ENCODE results near the gene SERPINA5. TPM values are rescaled to one million over a fixed set of nuclear protein-coding genes. Genes with fewer than 3 reads are reported as not detected.

SERPINA5 gene
- polyA plus RNA-seq, 2 of the 4 experiments (the other 2 are of a cell fraction) = 0.74 to 0.78 TPM

DNA sequence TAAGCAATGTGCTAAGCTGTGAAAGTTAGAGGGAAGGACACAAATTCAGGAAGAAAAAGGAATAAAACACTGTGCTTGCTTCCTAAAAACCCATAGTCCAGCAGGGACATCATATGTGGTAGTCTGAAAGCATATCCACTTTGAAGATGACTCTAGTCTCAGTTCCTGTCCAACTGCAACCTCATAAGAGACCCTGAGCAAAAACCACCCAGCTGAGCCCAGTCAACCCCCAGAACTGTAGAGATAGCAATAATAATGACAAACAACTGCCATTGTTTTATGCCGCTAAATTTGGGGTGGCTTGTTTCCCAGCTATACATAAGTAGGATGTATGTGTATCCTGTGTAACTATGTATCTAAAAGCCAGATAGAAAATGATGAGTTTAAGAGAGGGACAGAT is 23.9 kb upstream of the SERPINA5 start:
- Histone ChIP-seq H3K9me3 (peaks cover 21% of the 10 kb centered on the region; the same call in 1 of the 3 replicates), H3K4me1 (no peaks in the 10 kb centered on the region), H3K4me2 (no peak overlapping the region), H3K27ac (no peak overlapping the region), H3K4me3 (no peak overlapping the region)
- ChIA-PET CTCF (interaction anchor here (0.9 to 9.3 kb wide), 4 partner anchors 8 to 71 kb away, joined by 3 to 70 read pairs (median 3); no protein-coding TSS in a partner anchor), POLR2A (no interaction called here)
- WGBS (ENCODE audit: missing lambda C conversion rate) = 38% methylated on average over 1 of the region's 1 CpG
- no peak for TF ChIP-seq MAFK (IDR thresholded peaks at IDR 0.05; ENCODE audit: partially characterized antibody)
- TF ChIP-seq CBX8 (IDR thresholded peaks at IDR 0.05) = no peak
- TF ChIP-seq TFCP2L1 (CRISPR knock-in tag; IDR thresholded peaks at IDR 0.05) = no peak
- no peak for TF ChIP-seq RNF2 (IDR thresholded peaks at IDR 0.05; ENCODE audit: borderline replicate concordance, low read depth)
- TF ChIP-seq BHLHE40 (IDR thresholded peaks at IDR 0.05; ENCODE audit: low read depth, low read length) = no peak
- TF ChIP-seq JUN (IDR thresholded peaks at IDR 0.05) = no peak
- no peak for TF ChIP-seq EP300 (IDR thresholded peaks at IDR 0.05)
- TF ChIP-seq RCOR1 (IDR thresholded peaks at IDR 0.05; ENCODE audit: low read depth, low read length) = no peak
- TF ChIP-seq CHD4 (IDR thresholded peaks at IDR 0.05; ENCODE audit: borderline replicate concordance) = no peak
- TF ChIP-seq, protein P1, sequence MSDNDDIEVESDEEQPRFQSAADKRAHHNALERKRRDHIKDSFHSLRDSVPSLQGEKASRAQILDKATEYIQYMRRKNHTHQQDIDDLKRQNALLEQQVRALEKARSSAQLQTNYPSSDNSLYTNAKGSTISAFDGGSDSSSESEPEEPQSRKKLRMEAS (IDR thresholded peaks at IDR 0.05) = no peak
- TF ChIP-seq, protein P2, sequence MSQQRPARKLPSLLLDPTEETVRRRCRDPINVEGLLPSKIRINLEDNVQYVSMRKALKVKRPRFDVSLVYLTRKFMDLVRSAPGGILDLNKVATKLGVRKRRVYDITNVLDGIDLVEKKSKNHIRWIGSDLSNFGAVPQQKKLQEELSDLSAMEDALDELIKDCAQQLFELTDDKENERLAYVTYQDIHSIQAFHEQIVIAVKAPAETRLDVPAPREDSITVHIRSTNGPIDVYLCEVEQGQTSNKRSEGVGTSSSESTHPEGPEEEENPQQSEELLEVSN (IDR thresholded peaks at IDR 0.05; ENCODE audit: borderline replicate concordance, low read depth) = no peak
- DNase-seq (ENCODE audit: low read depth in 1 of 2, low spot score in 1 of 2) (no peak), ATAC-seq (no peak), FAIRE-seq (no peak)

DNA sequence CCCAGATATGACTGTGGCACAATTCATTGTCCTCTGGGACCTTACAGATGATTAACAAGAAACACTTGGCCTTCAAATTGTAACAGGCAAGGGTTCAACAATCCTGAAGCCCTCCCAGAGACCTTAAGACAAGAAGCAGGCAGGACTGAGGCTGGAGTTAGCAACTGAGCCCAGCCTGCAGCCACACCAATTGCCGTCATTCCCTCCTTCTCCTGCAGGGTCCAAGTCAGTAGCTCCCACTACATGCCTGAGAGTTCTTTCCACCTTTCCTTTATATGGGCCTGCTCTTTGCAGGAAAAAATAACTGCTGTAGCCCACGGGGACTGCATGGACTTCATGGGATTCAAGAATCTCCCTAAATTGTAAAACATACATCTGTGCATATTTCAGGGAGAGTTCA is 22.4 kb upstream of the SERPINA5 start:
- DNase-seq (ENCODE audit: low read depth in 1 of 2, low spot score in 1 of 2) (no peak), ATAC-seq (peak in 1 of 2 experiments; percentile 38; a peak in 1 of 6 replicates), FAIRE-seq (no peak)
- CTCF ChIA-PET = interaction anchor here (0.6 to 9.3 kb wide), 2 partner anchors 9 to 416 kb away, joined by 3 to 70 read pairs; no protein-coding TSS in a partner anchor
- Histone ChIP-seq H3K4me3 (no peak overlapping the region), H3K27ac (no peak overlapping the region), H3K4me2 (no peak overlapping the region), H3K9me3 (peaks cover 18% of the 10 kb centered on the region; the same call in 1 of the 3 replicates), H3K4me1 (no peaks in the 10 kb centered on the region)
- WGBS (ENCODE audit: missing lambda C conversion rate) = 60% methylated on average over 2 of the region's 2 CpGs
- POLR2A ChIA-PET = no interaction called here
- TF ChIP-seq ZNF302 (CRISPR knock-in tag; IDR thresholded peaks at IDR 0.05) (no peak), RCOR1 (IDR thresholded peaks at IDR 0.05; ENCODE audit: low read depth, low read length) (no peak), RARB (CRISPR knock-in tag; IDR thresholded peaks at IDR 0.05) (no peak), POLR2AphosphoS2 (conservative IDR thresholded peaks at IDR 0.05; ENCODE audit: low read length) (no peak), HES2 (IDR thresholded peaks at IDR 0.05) (no peak), HDAC2 (IDR thresholded peaks at IDR 0.05) (no peak), KDM1A (IDR thresholded peaks at IDR 0.05; ENCODE audit: low read depth) (no peak), NPAS2 (CRISPR knock-in tag; IDR thresholded peaks at IDR 0.05; ENCODE audit: borderline replicate concordance) (no peak), RAD21 (conservative IDR thresholded peaks at IDR 0.05 in 1 of 2, IDR thresholded peaks at IDR 0.05 in 1 of 2) (no peak), CHD2 (IDR thresholded peaks at IDR 0.05; ENCODE audit: low read length, partially characterized antibody) (no peak), HOXB13 (CRISPR knock-in tag; IDR thresholded peaks at IDR 0.05; ENCODE audit: low read depth) (no peak), ZSCAN20 (CRISPR knock-in tag; IDR thresholded peaks at IDR 0.05) (no peak), CTCF (IDR thresholded peaks at IDR 0.05) (no peak), FOXS1 (CRISPR knock-in tag; IDR thresholded peaks at IDR 0.05) (no peak), SMC3 (IDR thresholded peaks at IDR 0.05) (no peak), EHMT2 (IDR thresholded peaks at IDR 0.05; ENCODE audit: low read depth) (no peak), MAFK (IDR thresholded peaks at IDR 0.05; ENCODE audit: partially characterized antibody) (no peak), NR3C1 (IDR thresholded peaks at IDR 0.05) (no peak)
- TF ChIP-seq, protein P3, sequence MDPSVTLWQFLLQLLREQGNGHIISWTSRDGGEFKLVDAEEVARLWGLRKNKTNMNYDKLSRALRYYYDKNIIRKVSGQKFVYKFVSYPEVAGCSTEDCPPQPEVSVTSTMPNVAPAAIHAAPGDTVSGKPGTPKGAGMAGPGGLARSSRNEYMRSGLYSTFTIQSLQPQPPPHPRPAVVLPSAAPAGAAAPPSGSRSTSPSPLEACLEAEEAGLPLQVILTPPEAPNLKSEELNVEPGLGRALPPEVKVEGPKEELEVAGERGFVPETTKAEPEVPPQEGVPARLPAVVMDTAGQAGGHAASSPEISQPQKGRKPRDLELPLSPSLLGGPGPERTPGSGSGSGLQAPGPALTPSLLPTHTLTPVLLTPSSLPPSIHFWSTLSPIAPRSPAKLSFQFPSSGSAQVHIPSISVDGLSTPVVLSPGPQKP (IDR thresholded peaks at IDR 0.05; ENCODE audit: low read depth, low read length) = no peak
- TF ChIP-seq, protein P4, sequence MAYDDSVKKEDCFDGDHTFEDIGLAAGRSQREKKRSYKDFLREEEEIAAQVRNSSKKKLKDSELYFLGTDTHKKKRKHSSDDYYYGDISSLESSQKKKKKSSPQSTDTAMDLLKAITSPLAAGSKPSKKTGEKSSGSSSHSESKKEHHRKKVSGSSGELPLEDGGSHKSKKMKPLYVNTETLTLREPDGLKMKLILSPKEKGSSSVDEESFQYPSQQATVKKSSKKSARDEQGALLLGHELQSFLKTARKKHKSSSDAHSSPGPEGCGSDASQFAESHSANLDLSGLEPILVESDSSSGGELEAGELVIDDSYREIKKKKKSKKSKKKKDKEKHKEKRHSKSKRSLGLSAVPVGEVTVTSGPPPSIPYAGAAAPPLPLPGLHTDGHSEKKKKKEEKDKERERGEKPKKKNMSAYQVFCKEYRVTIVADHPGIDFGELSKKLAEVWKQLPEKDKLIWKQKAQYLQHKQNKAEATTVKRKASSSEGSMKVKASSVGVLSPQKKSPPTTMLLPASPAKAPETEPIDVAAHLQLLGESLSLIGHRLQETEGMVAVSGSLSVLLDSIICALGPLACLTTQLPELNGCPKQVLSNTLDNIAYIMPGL (CRISPR knock-in tag; IDR thresholded peaks at IDR 0.05; ENCODE audit: borderline replicate concordance) = no peak

Measured in A549 (cell line).